Peyer's patch (tissue), 4 donors: ENCODE data around the gene NOS1.

Experiments
- CTCF ChIP-seq, 6 experiments: fragments of 450-650 bp in 4 of 6; fragments of 200-600 bp in 2 of 6; sonication (generic) in 1 of 6; IDR thresholded peaks; one replicate each; pipeline ENCODE4 v1.5.1; 2017 to 2019; ENCODE audit warnings: antibody characterized with exemption in 6 of 6, mild to moderate bottlenecking in 3 of 6, moderate library complexity in 1 of 6
- POLR2A ChIP-seq, 2 donors: fragments of 450-650 bp; IDR thresholded peaks; one replicate each; pipeline ENCODE4 v1.5.1; 2017; ENCODE audit warnings: antibody characterized with exemption in 2 of 2, mild to moderate bottlenecking in 2 of 2, moderate library complexity in 2 of 2

GRCh38 chr12:117202033-117202432, 159.4 kb downstream of the NOS1 start:
- TF ChIP-seq CTCF (IDR thresholded peaks at IDR 0.05) (no peak), POLR2A (IDR thresholded peaks at IDR 0.05) (no peak)
